ENCODE results near the gene MAMDC2. TPM values are rescaled to one million over a fixed set of nuclear protein-coding genes. Genes with fewer than 3 reads are reported as not detected.

The MAMDC2 gene
- total and polyA plus RNA-seq, 2 donors (not counting 1 experiment from before 2014, with no cell fraction given): not detected

DNA sequence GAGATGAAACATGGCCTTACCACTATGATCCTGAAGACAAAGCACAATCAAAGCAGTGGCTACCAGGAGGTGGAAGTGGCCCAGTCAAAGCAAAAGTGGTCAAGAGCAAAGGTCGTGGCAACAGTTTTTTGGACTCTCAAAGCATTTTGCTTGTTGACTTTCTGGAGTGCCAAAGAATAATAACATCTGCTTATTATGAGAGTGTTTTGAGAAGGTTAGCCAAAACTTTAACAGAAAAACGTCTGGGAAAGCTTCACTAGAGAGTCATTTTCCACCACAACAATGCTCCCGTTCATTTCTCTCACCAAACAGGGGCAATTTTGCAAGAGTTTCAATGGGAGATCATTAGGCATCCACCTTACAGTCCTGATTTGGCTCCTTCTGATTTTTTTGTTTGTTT is 33.6 kb upstream of the MAMDC2 start:
- Mint-ChIP-seq H3K4me3 (no peak overlapping the region), H3K27me3 (peaks cover 6% of the 10 kb centered on the region), H3K27ac (no peak overlapping the region), H3K4me1 (no peaks in the 10 kb centered on the region), H3K9me3 (ENCODE audit: insufficient read depth) (no peaks in the 10 kb centered on the region)
- no peak overlapping the region for H3K9ac ChIP-seq (ENCODE audit: low read length)
- WGBS (ENCODE audit: insufficient coverage): 55% methylated on average over 2 of the region's 3 CpGs
- no peaks in the 10 kb centered on the region for H3K4me1 ChIP-seq (ENCODE audit: control insufficient read depth in 2 of 2, insufficient read depth in 2 of 2, low read length in 2 of 2)
- H3K9me3 ChIP-seq (ENCODE audit: control extremely low read depth in 1 of 3, control insufficient read depth in 2 of 3, insufficient read depth in 1 of 3, low read length in 2 of 3): no peaks in the 10 kb centered on the region
- ChIA-PET CTCF (no interaction called here), POLR2A (no interaction called here)
- H3K27me3 ChIP-seq (replicated peaks in 1 of 4; ENCODE audit: control extremely low read depth in 1 of 4, control insufficient read depth in 3 of 4, insufficient read depth in 4 of 4, low read length in 3 of 4): no peaks in the 10 kb centered on the region
- H3K79me2 ChIP-seq (ENCODE audit: control insufficient read depth, insufficient read depth, low read length): no peaks in the 10 kb centered on the region
- no peak overlapping the region for H2AFZ ChIP-seq (ENCODE audit: insufficient read depth, low read depth, low read length, poor library complexity, severe bottlenecking)
- no peak overlapping the region for H3K4me3 ChIP-seq (ENCODE audit: control extremely low read depth in 1 of 5, extremely low read depth in 1 of 5, insufficient read depth in 1 of 5, low read depth in 2 of 5, low read length in 4 of 5)
- intact Hi-C loops (cut with micrococcal nuclease): no loop called here
- ATAC-seq (ENCODE audit: low read depth) (no peak), DNase-seq (no peak)
- no peak overlapping the region for H3K27ac ChIP-seq (ENCODE audit: low read length in 2 of 2)
- H3K36me3 ChIP-seq (replicated peaks in 1 of 2; ENCODE audit: control extremely low read depth in 1 of 2, control insufficient read depth in 1 of 2, extremely low read depth in 1 of 2, insufficient read depth in 2 of 2, low read length in 1 of 2): no peaks in the 10 kb centered on the region
- no peaks in the 10 kb centered on the region for H4K20me1 ChIP-seq (ENCODE audit: control insufficient read depth, insufficient read depth, low read length, poor library complexity, severe bottlenecking)
- H3K4me2 ChIP-seq (replicated peaks; ENCODE audit: low read depth, low read length, poor library complexity, severe bottlenecking): no peak overlapping the region
- TF ChIP-seq EZH2 (IDR thresholded peaks at IDR 0.05; ENCODE audit: borderline replicate concordance, insufficient read depth, low read depth, low read length, poor library complexity, severe bottlenecking): no peak
- TF ChIP-seq, protein P1, sequence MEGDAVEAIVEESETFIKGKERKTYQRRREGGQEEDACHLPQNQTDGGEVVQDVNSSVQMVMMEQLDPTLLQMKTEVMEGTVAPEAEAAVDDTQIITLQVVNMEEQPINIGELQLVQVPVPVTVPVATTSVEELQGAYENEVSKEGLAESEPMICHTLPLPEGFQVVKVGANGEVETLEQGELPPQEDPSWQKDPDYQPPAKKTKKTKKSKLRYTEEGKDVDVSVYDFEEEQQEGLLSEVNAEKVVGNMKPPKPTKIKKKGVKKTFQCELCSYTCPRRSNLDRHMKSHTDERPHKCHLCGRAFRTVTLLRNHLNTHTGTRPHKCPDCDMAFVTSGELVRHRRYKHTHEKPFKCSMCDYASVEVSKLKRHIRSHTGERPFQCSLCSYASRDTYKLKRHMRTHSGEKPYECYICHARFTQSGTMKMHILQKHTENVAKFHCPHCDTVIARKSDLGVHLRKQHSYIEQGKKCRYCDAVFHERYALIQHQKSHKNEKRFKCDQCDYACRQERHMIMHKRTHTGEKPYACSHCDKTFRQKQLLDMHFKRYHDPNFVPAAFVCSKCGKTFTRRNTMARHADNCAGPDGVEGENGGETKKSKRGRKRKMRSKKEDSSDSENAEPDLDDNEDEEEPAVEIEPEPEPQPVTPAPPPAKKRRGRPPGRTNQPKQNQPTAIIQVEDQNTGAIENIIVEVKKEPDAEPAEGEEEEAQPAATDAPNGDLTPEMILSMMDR (IDR thresholded peaks at IDR 0.05): no peak

DNA sequence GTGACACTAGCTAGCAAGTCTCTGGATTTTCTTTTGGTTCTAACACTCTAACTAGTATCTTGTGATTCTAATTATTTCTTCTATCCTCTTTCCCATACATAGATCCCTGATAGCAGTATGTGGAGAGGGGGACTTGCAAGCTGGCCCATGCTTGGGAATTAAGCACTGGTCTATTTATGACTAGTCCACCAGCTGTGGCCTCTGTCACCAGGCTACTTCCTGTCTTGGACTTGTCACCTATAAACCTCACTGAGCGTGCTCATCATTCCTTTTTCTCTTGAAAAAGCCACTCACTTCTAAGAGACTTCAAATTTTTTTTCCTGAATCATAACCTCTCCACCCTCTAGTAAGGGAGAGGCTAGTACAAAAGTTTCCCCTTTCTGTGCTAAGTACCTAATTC is 32.3 kb upstream of the MAMDC2 start:
- no peaks in the 10 kb centered on the region for H3K27me3 ChIP-seq (replicated peaks in 1 of 4; ENCODE audit: control extremely low read depth in 1 of 4, control insufficient read depth in 3 of 4, insufficient read depth in 4 of 4, low read length in 3 of 4)
- DNase-seq: no peak
- no peak overlapping the region for H2AFZ ChIP-seq (ENCODE audit: insufficient read depth, low read depth, low read length, poor library complexity, severe bottlenecking)
- no peaks in the 10 kb centered on the region for H3K4me1 Mint-ChIP-seq
- H3K9ac ChIP-seq (ENCODE audit: low read length): no peak overlapping the region
- intact Hi-C loops (cut with micrococcal nuclease): no loop called here
- H3K27ac Mint-ChIP-seq: no peak overlapping the region
- TF ChIP-seq EZH2 (IDR thresholded peaks at IDR 0.05; ENCODE audit: borderline replicate concordance, insufficient read depth, low read depth, low read length, poor library complexity, severe bottlenecking): no peak
- TF ChIP-seq, protein P1 (IDR thresholded peaks at IDR 0.05): no peak
- H3K9me3 ChIP-seq (ENCODE audit: control extremely low read depth in 1 of 3, control insufficient read depth in 2 of 3, insufficient read depth in 1 of 3, low read length in 2 of 3): no peaks in the 10 kb centered on the region
- no CpG with 5 or more reads among the region's 1 CpG for WGBS (ENCODE audit: insufficient coverage)
- H3K27me3 Mint-ChIP-seq: peaks cover 2% of the 10 kb centered on the region
- POLR2A ChIA-PET: no interaction called here
- no peaks in the 10 kb centered on the region for H3K36me3 ChIP-seq (replicated peaks in 1 of 2; ENCODE audit: control extremely low read depth in 1 of 2, control insufficient read depth in 1 of 2, extremely low read depth in 1 of 2, insufficient read depth in 2 of 2, low read length in 1 of 2)
- no peak overlapping the region for H3K4me3 ChIP-seq (ENCODE audit: control extremely low read depth in 1 of 5, extremely low read depth in 1 of 5, insufficient read depth in 1 of 5, low read depth in 2 of 5, low read length in 4 of 5)
- no peak overlapping the region for H3K4me2 ChIP-seq (replicated peaks; ENCODE audit: low read depth, low read length, poor library complexity, severe bottlenecking)
- CTCF ChIA-PET: no interaction called here
- H4K20me1 ChIP-seq (ENCODE audit: control insufficient read depth, insufficient read depth, low read length, poor library complexity, severe bottlenecking): no peaks in the 10 kb centered on the region
- no peaks in the 10 kb centered on the region for H3K9me3 Mint-ChIP-seq (ENCODE audit: insufficient read depth)
- H3K79me2 ChIP-seq (ENCODE audit: control insufficient read depth, insufficient read depth, low read length): no peaks in the 10 kb centered on the region
- H3K27ac ChIP-seq (ENCODE audit: low read length in 2 of 2): no peak overlapping the region
- no peaks in the 10 kb centered on the region for H3K4me1 ChIP-seq (ENCODE audit: control insufficient read depth in 2 of 2, insufficient read depth in 2 of 2, low read length in 2 of 2)
- H3K4me3 Mint-ChIP-seq: no peak overlapping the region
- no peak for ATAC-seq (ENCODE audit: low read depth)

Data from B cell (primary cell).